Astrocyte of the cerebellum (primary cell): Measurements from ENCODE around the gene FERMT1.

Experiments
- DNase-seq: peaks from one replicate; pipeline ENCODE4 v3.0.0-alpha.2; 2011; ENCODE audit warnings: low read depth
- H3K4me3 ChIP-seq: 2 replicates; pipeline ENCODE4 v1.5.1; 2011; ENCODE audit warnings: mild to moderate bottlenecking, low read depth, low read length, moderate library complexity
- in situ Hi-C: cut with HindIII; loops from 2 replicates; pipeline ENCODE4 v1.10.0; 2017; ENCODE audit warnings: low sequenced_read_pairs
- TF ChIP-seq, protein P1 (sequence below): IDR thresholded peaks from 2 replicates; pipeline ENCODE4 v1.5.1; 2012; ENCODE audit warnings: low read length, low read depth, moderate library complexity, mild to moderate bottlenecking; ENCODE audit errors: missing control alignments

The FERMT1 gene

GRCh38 chr20:6048391-6048790 lies 74.4 kb downstream of the FERMT1 start:
- no peak for DNase-seq
- in situ Hi-C loops, result no loop called here
- TF ChIP-seq, protein P1, sequence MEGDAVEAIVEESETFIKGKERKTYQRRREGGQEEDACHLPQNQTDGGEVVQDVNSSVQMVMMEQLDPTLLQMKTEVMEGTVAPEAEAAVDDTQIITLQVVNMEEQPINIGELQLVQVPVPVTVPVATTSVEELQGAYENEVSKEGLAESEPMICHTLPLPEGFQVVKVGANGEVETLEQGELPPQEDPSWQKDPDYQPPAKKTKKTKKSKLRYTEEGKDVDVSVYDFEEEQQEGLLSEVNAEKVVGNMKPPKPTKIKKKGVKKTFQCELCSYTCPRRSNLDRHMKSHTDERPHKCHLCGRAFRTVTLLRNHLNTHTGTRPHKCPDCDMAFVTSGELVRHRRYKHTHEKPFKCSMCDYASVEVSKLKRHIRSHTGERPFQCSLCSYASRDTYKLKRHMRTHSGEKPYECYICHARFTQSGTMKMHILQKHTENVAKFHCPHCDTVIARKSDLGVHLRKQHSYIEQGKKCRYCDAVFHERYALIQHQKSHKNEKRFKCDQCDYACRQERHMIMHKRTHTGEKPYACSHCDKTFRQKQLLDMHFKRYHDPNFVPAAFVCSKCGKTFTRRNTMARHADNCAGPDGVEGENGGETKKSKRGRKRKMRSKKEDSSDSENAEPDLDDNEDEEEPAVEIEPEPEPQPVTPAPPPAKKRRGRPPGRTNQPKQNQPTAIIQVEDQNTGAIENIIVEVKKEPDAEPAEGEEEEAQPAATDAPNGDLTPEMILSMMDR, result no peak
- no peak overlapping the region for H3K4me3 ChIP-seq

GRCh38 chr20:6046432-6046831 lies 76.4 kb downstream of the FERMT1 start:
- TF ChIP-seq, protein P1, result no peak
- H3K4me3 ChIP-seq, result no peak overlapping the region
- DNase-seq, result no peak
- in situ Hi-C loops, result no loop called here

- in situ Hi-C loops, result no loop called here
- H3K4me3 ChIP-seq, result no peak overlapping the region
- TF ChIP-seq, protein P1, result no peak
- peak; percentile 44 for DNase-seq
These were observed 77.3 kb downstream of the FERMT1 start for GRCh38 chr20:6045566-6045965.

DNA sequence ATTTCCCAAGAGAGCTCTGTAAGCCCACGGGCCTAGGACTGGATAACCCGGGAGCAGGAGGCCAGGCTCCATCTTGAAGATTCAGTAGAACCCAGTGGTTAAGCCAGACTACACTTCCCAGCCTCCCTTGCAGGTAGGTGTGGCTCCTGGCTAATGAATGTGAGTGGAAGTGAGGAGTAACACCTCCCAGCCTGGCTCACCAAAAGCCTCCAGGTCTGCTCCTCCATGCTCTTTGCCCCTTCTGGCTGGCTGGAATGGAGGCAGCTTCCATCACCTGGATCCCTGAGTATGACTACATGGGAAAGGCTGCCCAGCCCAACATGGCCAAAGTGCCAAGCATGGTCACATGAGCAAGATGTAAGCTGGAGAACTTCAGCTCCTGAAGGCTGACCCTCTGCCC lies 78.7 kb downstream of the FERMT1 start:
- in situ Hi-C loops, result no loop called here
- H3K4me3 ChIP-seq, result no peak overlapping the region
- TF ChIP-seq, protein P1, result no peak
- DNase-seq, result no peak

DNA sequence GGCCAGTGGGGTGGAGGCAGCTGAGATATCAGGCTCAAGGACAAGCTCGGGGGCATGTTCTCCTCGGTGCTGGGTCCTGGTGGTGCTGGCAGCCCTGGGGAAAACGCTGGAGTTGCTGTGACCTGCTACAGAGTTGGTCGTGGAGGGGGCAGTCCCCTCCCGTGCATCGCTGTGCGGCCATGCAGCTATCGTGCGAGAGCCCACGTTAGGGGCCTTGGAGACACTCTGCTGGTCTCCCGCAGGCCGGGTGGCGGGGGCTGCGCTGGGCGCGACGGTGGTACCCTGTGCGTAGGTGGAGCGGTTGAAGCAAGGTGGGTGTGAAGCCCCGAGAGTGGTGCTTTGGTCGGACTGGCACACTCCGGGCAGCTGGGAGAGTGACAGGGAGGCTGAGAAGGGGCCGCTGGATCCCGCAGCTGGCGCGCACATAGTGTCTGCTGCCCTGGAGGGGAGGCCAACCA lies 81.0 kb downstream of the FERMT1 start:
- no peak overlapping the region for H3K4me3 ChIP-seq
- in situ Hi-C loops, result no loop called here
- DNase-seq, result no peak
- TF ChIP-seq, protein P1, result no peak

DNA sequence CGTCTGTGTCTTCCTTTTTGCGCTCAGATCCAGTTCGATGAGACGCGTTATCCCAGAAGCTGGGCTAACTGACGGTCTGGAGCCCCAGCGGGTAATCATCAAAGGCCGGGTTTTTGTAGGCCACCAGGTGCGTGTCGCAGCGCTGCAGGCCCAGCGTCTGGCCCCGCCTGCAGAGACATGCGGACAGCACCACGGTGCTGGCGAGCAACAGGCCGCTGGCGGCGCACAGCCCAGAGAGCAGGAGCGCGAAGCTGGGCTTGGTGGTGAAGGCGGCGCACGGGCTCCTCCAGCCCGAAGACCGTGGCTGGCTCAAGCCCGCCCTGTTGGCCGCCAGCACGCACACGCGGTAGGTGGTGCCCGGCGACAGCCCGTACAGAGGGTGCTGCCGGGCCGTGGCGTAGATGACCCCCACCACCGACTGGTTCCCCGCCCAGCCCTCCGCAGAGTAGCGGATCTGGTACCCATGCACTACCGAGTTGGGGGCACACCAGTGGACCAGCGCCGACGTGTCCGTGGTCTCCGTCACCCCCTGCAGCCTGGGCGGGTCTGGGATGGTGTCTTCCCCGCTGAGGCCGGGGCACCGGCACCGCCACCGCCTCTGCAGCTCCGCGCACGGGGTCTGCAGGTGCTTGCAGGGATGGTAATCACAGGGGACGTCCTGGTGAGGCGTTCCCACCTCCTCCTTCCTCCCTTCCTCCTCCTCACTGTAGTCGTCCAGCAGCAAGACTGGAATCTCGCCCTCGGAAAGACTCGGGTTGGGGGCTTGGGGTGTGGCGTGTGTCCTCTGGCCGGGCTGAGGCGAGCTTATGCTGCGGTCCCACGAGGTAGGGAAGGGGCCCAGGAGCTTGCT lies 81.6 kb downstream of the FERMT1 start:
- TF ChIP-seq, protein P1, result no peak
- in situ Hi-C loops, result no loop called here
- H3K4me3 ChIP-seq, result no peak overlapping the region
- DNase-seq, result no peak
